GM12878 (cell line): ENCODE results near the gene FCER1G. TPM values are rescaled to one million over a fixed set of nuclear protein-coding genes. Genes with fewer than 3 reads are reported as not detected.

Experiments
- BCL3 ChIP-seq: IDR thresholded peaks from 2 replicates; pipeline ENCODE4 v1.6.1; 2011; ENCODE audit warnings: borderline replicate concordance, low read depth, mild to moderate bottlenecking, moderate library complexity, low read length; ENCODE audit not compliant: insufficient read depth, poor library complexity, severe bottlenecking
- CREM ChIP-seq: IDR thresholded peaks from 2 replicates; pipeline ENCODE4 v1.6.1; 2014; ENCODE audit warnings: antibody characterized with exemption, low read depth
- DPF2 ChIP-seq: fragments of 450-650 bp; IDR thresholded peaks from 2 replicates; pipeline ENCODE4 v1.6.1; 2017; ENCODE audit warnings: mild to moderate bottlenecking
- EED ChIP-seq: sonication (generic); IDR thresholded peaks from 2 replicates; pipeline ENCODE4 v1.6.1; 2016; ENCODE audit warnings: antibody characterized with exemption, low read depth
- EP300 ChIP-seq, 2 experiments: fragments of 150-350 bp in 1 of 2; IDR thresholded peaks; 2 replicates each; pipeline ENCODE4 v1.6.1; 2011 to 2012; ENCODE audit warnings: low read depth in 2 of 2, low read length in 2 of 2, borderline replicate concordance in 1 of 2, improper control_type of control experiment in 1 of 2, inconsistent platforms in 1 of 2; ENCODE audit not compliant: control insufficient read depth in 1 of 2
- IKZF1 ChIP-seq: fragments of 450-650 bp; conservative IDR thresholded peaks from 2 replicates; pipeline ENCODE4 v1.6.1; 2017; ENCODE audit warnings: antibody characterized with exemption, mild to moderate bottlenecking
- MEF2B ChIP-seq: fragments of 450-650 bp; IDR thresholded peaks from 2 replicates; pipeline ENCODE4 v1.6.1; 2018; ENCODE audit warnings: mild to moderate bottlenecking, moderate library complexity; ENCODE audit not compliant: partially characterized antibody, poor library complexity, severe bottlenecking
- POLR2AphosphoS5 ChIP-seq: IDR thresholded peaks from 2 replicates; pipeline ENCODE4 v1.6.1; 2011; ENCODE audit warnings: mild to moderate bottlenecking, low read length, inconsistent platforms
- SMAD1 ChIP-seq: fragments of 450-650 bp; IDR thresholded peaks from 2 replicates; pipeline ENCODE4 v1.6.1; 2018; ENCODE audit warnings: mild to moderate bottlenecking, low read depth; ENCODE audit not compliant: partially characterized antibody
- SMARCA5 ChIP-seq: fragments of 450-650 bp; IDR thresholded peaks from 2 replicates; pipeline ENCODE4 v1.6.1; 2017; ENCODE audit warnings: mild to moderate bottlenecking
- TCF12 ChIP-seq: IDR thresholded peaks from 2 replicates; pipeline ENCODE4 v1.6.1; 2011; ENCODE audit warnings: low read depth, mild to moderate bottlenecking, low read length
- WRNIP1 ChIP-seq: IDR thresholded peaks from 2 replicates; pipeline ENCODE4 v1.6.1; 2011; ENCODE audit warnings: low read depth, low read length, improper control_type of control experiment, borderline replicate concordance
- ZBTB4 ChIP-seq: fragments of 450-650 bp; formaldehyde crosslinking; IDR thresholded peaks from 2 replicates; pipeline ENCODE4 v1.4.0; 2022; ENCODE audit warnings: mild to moderate bottlenecking, moderate library complexity
- ZNF207 ChIP-seq: fragments of 450-650 bp; IDR thresholded peaks from 2 replicates; pipeline ENCODE4 v1.6.1; 2014; ENCODE audit warnings: antibody characterized with exemption, mild to moderate bottlenecking, borderline replicate concordance
- polyA plus RNA-seq, 11 experiments: library from polyadenylated mRNA; depleted of rRNA in 4 of 11; unstranded in 6 of 11; stranded (reverse) in 5 of 11; fragments of >200 nt; fragmentation: Nextera tagmentation in 4 of 11; fragmentation: Illumina TruSeq in 1 of 11; extraction: Ambion mirVana in 4 of 11; extraction: Trizol in 1 of 11; gene quantifications; 1 replicate in 1 of 11; 2 replicates in 10 of 11; pipeline versions ENCODE4 v1.2.1 to v1.2.3, GENCODE V29; 2011 to 2016; ENCODE audit warnings: inconsistent platforms in 2 of 11, missing spikeins in 2 of 11, low read depth in 1 of 11
- total RNA-seq, 4 experiments: library from RNA; depleted of rRNA in 3 of 4; stranded (reverse); fragments of >200 nt in 3 of 4; fragmentation: Illumina TruSeq in 1 of 4; extraction: Trizol in 1 of 4; gene quantifications; 2 replicates each; pipeline versions ENCODE4 v1.2.1 to v1.2.3, GENCODE V29; 2013 to 2021

Gene FCER1G
- total and polyA plus RNA-seq, 10 of the 15 experiments (the other 5 are each of a cell fraction or from before 2014, with no cell fraction given): 0.40 to 1.9 (median 0.89) TPM

- TF ChIP-seq BCL3: peak; percentile 2
- TF ChIP-seq WRNIP1: no peak
- no peak for TF ChIP-seq ZBTB4 (CRISPR knock-in tag)
- no peak for TF ChIP-seq POLR2AphosphoS5
- TF ChIP-seq ZNF207: no peak
- peak; percentile 73 for TF ChIP-seq IKZF1
- TF ChIP-seq CREM: 0 out of 2 replicates have a peak, but pooled peaks have one; percentile 3
- peak; percentile 44; the same call in 1 of the 2 replicates for TF ChIP-seq DPF2
- TF ChIP-seq SMAD1: no peak
- TF ChIP-seq SMARCA5: no peak
- TF ChIP-seq EED: peak; percentile 58; the same call in 1 of the 2 replicates
- TF ChIP-seq MEF2B: peak; percentile 88
- peak; percentile 11 to 73; a peak in 1 of 4 replicates for TF ChIP-seq EP300 (IDR thresholded peaks at IDR 0.05; ENCODE audit: borderline replicate concordance in 1 of 2, control insufficient read depth in 1 of 2, low read depth in 2 of 2, low read length in 2 of 2)
- TF ChIP-seq TCF12: no peak
- TF ChIP-seq, all 136 proteins: peak for 33
Measured at GRCh38 chr1:161216945-161217712, 2.0 kb downstream of the FCER1G start (continued).
